Measurements from ENCODE around the gene TRPM2. TPM values are rescaled to one million over a fixed set of nuclear protein-coding genes. Genes with fewer than 3 reads are reported as not detected.

Gene TRPM2
- total RNA-seq, 1 experiment from 2014 or later: 0.26 TPM

- H3K4me3 ChIP-seq (ENCODE audit: low read depth in 2 of 2, low read length in 2 of 2): no peak overlapping the region
- no peak overlapping the region for H3K27ac ChIP-seq (ENCODE audit: low read length)
- intact Hi-C loops (cut with micrococcal nuclease; ENCODE audit: unreplicated experiment): no loop called here
- TF ChIP-seq, protein P1, sequence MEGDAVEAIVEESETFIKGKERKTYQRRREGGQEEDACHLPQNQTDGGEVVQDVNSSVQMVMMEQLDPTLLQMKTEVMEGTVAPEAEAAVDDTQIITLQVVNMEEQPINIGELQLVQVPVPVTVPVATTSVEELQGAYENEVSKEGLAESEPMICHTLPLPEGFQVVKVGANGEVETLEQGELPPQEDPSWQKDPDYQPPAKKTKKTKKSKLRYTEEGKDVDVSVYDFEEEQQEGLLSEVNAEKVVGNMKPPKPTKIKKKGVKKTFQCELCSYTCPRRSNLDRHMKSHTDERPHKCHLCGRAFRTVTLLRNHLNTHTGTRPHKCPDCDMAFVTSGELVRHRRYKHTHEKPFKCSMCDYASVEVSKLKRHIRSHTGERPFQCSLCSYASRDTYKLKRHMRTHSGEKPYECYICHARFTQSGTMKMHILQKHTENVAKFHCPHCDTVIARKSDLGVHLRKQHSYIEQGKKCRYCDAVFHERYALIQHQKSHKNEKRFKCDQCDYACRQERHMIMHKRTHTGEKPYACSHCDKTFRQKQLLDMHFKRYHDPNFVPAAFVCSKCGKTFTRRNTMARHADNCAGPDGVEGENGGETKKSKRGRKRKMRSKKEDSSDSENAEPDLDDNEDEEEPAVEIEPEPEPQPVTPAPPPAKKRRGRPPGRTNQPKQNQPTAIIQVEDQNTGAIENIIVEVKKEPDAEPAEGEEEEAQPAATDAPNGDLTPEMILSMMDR (IDR thresholded peaks at IDR 0.05): no peak
- TF ChIP-seq REST (IDR thresholded peaks at IDR 0.05; ENCODE audit: insufficient read depth in 1 of 2, low read depth in 2 of 2, low read length in 1 of 2): no peak
- TF ChIP-seq TCF7L2 (IDR thresholded peaks at IDR 0.05; ENCODE audit: low read depth, low read length): no peak
- no peak for TF ChIP-seq SIN3A (IDR thresholded peaks at IDR 0.05; ENCODE audit: borderline replicate concordance, insufficient read depth, low read depth, low read length)
- no peak for TF ChIP-seq POLR2AphosphoS5 (IDR thresholded peaks at IDR 0.05; ENCODE audit: low read depth, low read length)
- ChIA-PET POLR2A (no interaction called here), CTCF (no interaction called here)
- no TSS peak for BruUV-seq (replicated peaks)
- ATAC-seq (no peak), DNase-seq (ENCODE audit: low read depth, low spot score) (no peak)
- H3K36me3 ChIP-seq (ENCODE audit: control insufficient read depth, insufficient read depth, low read length): no peaks in the 10 kb centered on the region
- in situ Hi-C loops (cut with HindIII; ENCODE audit: low pct_unique_long_range_greater_than_20kb, low sequenced_read_pairs): no loop called here
- H3K9me3 ChIP-seq (ENCODE audit: control insufficient read depth, insufficient read depth, low read depth, low read length): no peaks in the 10 kb centered on the region
- H3K27me3 ChIP-seq (ENCODE audit: control insufficient read depth, insufficient read depth, low read length): no peaks in the 10 kb centered on the region
- no peaks in the 10 kb centered on the region for H3K4me1 ChIP-seq (ENCODE audit: control insufficient read depth, insufficient read depth, low read length)
Observed at GRCh38 chr21:44316277-44316900, 37.0 kb upstream of the TRPM2 start.

DNA sequence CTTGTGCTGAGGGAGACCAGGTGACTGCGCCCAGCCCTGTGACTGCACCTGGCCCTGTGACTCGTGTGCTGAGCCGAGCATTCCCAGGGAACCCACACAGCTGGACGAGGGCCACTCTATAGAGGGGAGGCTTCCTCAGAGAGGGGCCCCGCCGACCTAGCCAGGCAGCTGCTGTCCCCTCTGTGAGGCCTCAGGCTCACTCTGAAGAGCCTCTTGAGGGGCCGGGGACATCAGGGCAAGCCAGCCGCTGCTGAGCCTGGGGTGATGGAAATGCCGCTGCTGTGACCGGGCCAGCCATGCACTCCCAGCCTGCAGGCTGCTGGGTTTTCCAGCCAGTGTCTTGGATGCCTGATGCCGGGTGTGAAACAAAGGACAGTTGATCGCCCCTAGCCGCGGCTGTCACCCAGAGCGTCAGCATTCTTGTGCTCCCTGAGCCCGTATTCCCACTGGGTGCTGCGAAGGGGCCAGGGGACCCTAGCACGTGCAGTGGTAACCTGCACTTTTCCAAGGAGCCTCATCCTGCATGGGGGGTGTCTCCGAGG lies 36.1 kb upstream of the TRPM2 start:
- Histone ChIP-seq H3K27me3 (ENCODE audit: control insufficient read depth, insufficient read depth, low read length) (no peaks in the 10 kb centered on the region), H3K4me1 (ENCODE audit: control insufficient read depth, insufficient read depth, low read length) (no peaks in the 10 kb centered on the region), H3K36me3 (ENCODE audit: control insufficient read depth, insufficient read depth, low read length) (no peaks in the 10 kb centered on the region), H3K27ac (ENCODE audit: low read length) (no peak overlapping the region), H3K9me3 (ENCODE audit: control insufficient read depth, insufficient read depth, low read depth, low read length) (no peaks in the 10 kb centered on the region), H3K4me3 (ENCODE audit: low read depth in 2 of 2, low read length in 2 of 2) (no peak overlapping the region)
- CTCF ChIA-PET: no interaction called here
- BruUV-seq (replicated peaks): no TSS peak
- TF ChIP-seq TCF7L2 (IDR thresholded peaks at IDR 0.05; ENCODE audit: low read depth, low read length) (no peak), POLR2AphosphoS5 (IDR thresholded peaks at IDR 0.05; ENCODE audit: low read depth, low read length) (no peak), REST (IDR thresholded peaks at IDR 0.05; ENCODE audit: insufficient read depth in 1 of 2, low read depth in 2 of 2, low read length in 1 of 2) (no peak), SIN3A (IDR thresholded peaks at IDR 0.05; ENCODE audit: borderline replicate concordance, insufficient read depth, low read depth, low read length) (no peak)
- TF ChIP-seq, protein P1 (IDR thresholded peaks at IDR 0.05): no peak
- ATAC-seq (no peak), DNase-seq (ENCODE audit: low read depth, low spot score) (no peak)
- in situ Hi-C loops (cut with HindIII; ENCODE audit: low pct_unique_long_range_greater_than_20kb, low sequenced_read_pairs): no loop called here
- POLR2A ChIA-PET: no interaction called here
- intact Hi-C loops (cut with micrococcal nuclease; ENCODE audit: unreplicated experiment): no loop called here
